ENCODE results near the gene KIF6. TPM values are rescaled to one million over a fixed set of nuclear protein-coding genes. Genes with fewer than 3 reads are reported as not detected.

Gene KIF6
- total and polyA plus RNA-seq, 2 of the 8 experiments (the other 6 are each of a cell fraction or from before 2014, with no cell fraction given) = 0.53 to 0.65 TPM

DNA sequence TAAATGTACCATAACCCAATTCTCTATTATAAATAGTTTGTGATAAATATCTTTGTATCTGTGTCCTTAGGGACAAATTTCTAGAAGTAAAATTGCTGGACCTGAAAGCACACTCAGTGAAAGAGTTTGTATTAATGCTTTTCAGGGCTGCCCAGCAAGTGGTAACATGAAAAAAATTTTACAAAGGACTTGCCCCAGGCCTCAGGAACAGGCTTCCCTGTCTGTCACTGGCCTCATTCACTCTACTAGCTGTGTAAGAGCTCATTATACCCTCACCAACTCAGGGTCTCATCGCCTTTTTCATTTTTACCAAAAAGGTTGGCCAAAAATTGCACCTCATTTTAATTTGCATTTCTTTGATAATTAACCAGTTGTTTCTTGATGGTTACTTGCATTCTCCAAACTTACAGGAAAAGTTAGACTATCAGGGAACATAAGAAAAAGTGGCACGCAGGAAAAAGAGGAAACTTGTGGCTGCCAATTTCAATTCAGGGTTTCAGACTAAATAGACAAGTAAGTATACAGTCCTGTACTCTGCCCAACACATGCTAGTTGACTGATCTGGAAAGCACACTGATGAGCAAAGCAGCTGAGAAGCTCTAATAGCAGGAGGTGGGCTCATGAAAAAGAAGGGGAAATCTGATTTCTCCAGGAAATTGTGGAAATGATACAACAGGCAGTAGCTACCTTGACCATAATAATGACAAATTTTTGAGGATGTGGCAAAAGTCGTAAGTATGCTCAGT lies 161.5 kb downstream of the KIF6 start (continued):
- TF ChIP-seq, protein P1, sequence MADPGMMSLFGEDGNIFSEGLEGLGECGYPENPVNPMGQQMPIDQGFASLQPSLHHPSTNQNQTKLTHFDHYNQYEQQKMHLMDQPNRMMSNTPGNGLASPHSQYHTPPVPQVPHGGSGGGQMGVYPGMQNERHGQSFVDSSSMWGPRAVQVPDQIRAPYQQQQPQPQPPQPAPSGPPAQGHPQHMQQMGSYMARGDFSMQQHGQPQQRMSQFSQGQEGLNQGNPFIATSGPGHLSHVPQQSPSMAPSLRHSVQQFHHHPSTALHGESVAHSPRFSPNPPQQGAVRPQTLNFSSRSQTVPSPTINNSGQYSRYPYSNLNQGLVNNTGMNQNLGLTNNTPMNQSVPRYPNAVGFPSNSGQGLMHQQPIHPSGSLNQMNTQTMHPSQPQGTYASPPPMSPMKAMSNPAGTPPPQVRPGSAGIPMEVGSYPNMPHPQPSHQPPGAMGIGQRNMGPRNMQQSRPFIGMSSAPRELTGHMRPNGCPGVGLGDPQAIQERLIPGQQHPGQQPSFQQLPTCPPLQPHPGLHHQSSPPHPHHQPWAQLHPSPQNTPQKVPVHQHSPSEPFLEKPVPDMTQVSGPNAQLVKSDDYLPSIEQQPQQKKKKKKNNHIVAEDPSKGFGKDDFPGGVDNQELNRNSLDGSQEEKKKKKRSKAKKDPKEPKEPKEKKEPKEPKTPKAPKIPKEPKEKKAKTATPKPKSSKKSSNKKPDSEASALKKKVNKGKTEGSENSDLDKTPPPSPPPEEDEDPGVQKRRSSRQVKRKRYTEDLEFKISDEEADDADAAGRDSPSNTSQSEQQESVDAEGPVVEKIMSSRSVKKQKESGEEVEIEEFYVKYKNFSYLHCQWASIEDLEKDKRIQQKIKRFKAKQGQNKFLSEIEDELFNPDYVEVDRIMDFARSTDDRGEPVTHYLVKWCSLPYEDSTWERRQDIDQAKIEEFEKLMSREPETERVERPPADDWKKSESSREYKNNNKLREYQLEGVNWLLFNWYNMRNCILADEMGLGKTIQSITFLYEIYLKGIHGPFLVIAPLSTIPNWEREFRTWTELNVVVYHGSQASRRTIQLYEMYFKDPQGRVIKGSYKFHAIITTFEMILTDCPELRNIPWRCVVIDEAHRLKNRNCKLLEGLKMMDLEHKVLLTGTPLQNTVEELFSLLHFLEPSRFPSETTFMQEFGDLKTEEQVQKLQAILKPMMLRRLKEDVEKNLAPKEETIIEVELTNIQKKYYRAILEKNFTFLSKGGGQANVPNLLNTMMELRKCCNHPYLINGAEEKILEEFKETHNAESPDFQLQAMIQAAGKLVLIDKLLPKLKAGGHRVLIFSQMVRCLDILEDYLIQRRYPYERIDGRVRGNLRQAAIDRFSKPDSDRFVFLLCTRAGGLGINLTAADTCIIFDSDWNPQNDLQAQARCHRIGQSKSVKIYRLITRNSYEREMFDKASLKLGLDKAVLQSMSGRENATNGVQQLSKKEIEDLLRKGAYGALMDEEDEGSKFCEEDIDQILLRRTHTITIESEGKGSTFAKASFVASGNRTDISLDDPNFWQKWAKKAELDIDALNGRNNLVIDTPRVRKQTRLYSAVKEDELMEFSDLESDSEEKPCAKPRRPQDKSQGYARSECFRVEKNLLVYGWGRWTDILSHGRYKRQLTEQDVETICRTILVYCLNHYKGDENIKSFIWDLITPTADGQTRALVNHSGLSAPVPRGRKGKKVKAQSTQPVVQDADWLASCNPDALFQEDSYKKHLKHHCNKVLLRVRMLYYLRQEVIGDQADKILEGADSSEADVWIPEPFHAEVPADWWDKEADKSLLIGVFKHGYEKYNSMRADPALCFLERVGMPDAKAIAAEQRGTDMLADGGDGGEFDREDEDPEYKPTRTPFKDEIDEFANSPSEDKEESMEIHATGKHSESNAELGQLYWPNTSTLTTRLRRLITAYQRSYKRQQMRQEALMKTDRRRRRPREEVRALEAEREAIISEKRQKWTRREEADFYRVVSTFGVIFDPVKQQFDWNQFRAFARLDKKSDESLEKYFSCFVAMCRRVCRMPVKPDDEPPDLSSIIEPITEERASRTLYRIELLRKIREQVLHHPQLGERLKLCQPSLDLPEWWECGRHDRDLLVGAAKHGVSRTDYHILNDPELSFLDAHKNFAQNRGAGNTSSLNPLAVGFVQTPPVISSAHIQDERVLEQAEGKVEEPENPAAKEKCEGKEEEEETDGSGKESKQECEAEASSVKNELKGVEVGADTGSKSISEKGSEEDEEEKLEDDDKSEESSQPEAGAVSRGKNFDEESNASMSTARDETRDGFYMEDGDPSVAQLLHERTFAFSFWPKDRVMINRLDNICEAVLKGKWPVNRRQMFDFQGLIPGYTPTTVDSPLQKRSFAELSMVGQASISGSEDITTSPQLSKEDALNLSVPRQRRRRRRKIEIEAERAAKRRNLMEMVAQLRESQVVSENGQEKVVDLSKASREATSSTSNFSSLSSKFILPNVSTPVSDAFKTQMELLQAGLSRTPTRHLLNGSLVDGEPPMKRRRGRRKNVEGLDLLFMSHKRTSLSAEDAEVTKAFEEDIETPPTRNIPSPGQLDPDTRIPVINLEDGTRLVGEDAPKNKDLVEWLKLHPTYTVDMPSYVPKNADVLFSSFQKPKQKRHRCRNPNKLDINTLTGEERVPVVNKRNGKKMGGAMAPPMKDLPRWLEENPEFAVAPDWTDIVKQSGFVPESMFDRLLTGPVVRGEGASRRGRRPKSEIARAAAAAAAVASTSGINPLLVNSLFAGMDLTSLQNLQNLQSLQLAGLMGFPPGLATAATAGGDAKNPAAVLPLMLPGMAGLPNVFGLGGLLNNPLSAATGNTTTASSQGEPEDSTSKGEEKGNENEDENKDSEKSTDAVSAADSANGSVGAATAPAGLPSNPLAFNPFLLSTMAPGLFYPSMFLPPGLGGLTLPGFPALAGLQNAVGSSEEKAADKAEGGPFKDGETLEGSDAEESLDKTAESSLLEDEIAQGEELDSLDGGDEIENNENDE (IDR thresholded peaks at IDR 0.05; ENCODE audit: insufficient replicate concordance, low read length) = no peak
- no peak for TF ChIP-seq RBBP5 (IDR thresholded peaks at IDR 0.05; ENCODE audit: borderline replicate concordance, low read depth, low read length)
- no peak for TF ChIP-seq SUZ12 (IDR thresholded peaks at IDR 0.05; ENCODE audit: low read length)

Data from H1 (cell line).